Smooth muscle cell (in vitro differentiated cells): Measurements from ENCODE around the gene ZBTB21. TPM values are rescaled to one million over a fixed set of nuclear protein-coding genes. Genes with fewer than 3 reads are reported as not detected.
"Not testable (repeated sequence)": the region's sequence is repeated elsewhere in the genome, so short reads cannot be mapped to it uniquely, and the experiment has no call there.

Experiments used
- DNase-seq: peaks from one replicate; lab custom pipeline; 2025; ENCODE audit not compliant: unreplicated experiment; lab: John Stamatoyannopoulos, UW
- H2AFZ ChIP-seq: fragments of 200-600 bp; sonication (generic); 2 replicates; pipeline ENCODE4 v1.6.0; 2016; ENCODE audit warnings: antibody characterized with exemption, low read depth, mild to moderate bottlenecking
- H3F3A ChIP-seq: fragments of 200-600 bp; sonication (generic); 2 replicates; pipeline ENCODE4 v1.6.0; 2017; ENCODE audit warnings: antibody characterized with exemption, low read depth
- H3K27ac ChIP-seq: fragments of 200-600 bp; sonication (generic); 2 replicates; pipeline ENCODE4 v1.5.1; 2016; ENCODE audit warnings: low read depth, mild to moderate bottlenecking
- H3K27me3 ChIP-seq: fragments of 200-600 bp; sonication (generic); 2 replicates; pipeline ENCODE4 v1.6.1; 2016; ENCODE audit warnings: low read depth, mild to moderate bottlenecking
- H3K36me3 ChIP-seq: fragments of 200-600 bp; sonication (generic); 2 replicates; pipeline ENCODE4 v1.5.1; 2016; ENCODE audit warnings: low read depth
- H3K4me1 ChIP-seq: fragments of 200-600 bp; sonication (generic); 2 replicates; pipeline ENCODE4 v1.5.1; 2016; ENCODE audit warnings: low read depth
- H3K4me2 ChIP-seq: fragments of 200-600 bp; sonication (generic); 2 replicates; pipeline ENCODE4 v1.6.0; 2016; ENCODE audit warnings: mild to moderate bottlenecking
- H3K4me3 ChIP-seq: fragments of 200-600 bp; sonication (generic); 2 replicates; pipeline ENCODE4 v1.5.1; 2016; ENCODE audit warnings: mild to moderate bottlenecking
- H3K79me2 ChIP-seq: fragments of 200-600 bp; sonication (generic); 2 replicates; pipeline ENCODE4 v1.6.0; 2016; ENCODE audit warnings: low read depth, mild to moderate bottlenecking
- H3K9ac ChIP-seq: fragments of 200-600 bp; sonication (generic); 2 replicates; pipeline ENCODE4 v1.6.0; 2016; ENCODE audit warnings: low read depth
- H3K9me3 ChIP-seq: fragments of 200-600 bp; sonication (generic); replicated peaks from 2 replicates; pipeline ENCODE4 v1.5.1; 2016; ENCODE audit warnings: low read depth
- H4K20me1 ChIP-seq: fragments of 200-600 bp; sonication (generic); 2 replicates; pipeline ENCODE4 v1.6.0; 2016; ENCODE audit warnings: low read depth
- CTCF ChIP-seq: fragments of 200-600 bp; sonication (generic); IDR thresholded peaks from 2 replicates; pipeline ENCODE4 v1.5.1; 2017; ENCODE audit warnings: borderline replicate concordance, mild to moderate bottlenecking, antibody characterized with exemption; ENCODE audit not compliant: insufficient read depth, poor library complexity, severe bottlenecking
- WGBS: methylation state at CpG from one replicate; pipeline ENCODE4 v1.1.7; 2016; ENCODE audit warnings: low lambda C conversion rate; 5-methylcytosine and 5-hydroxymethylcytosine counted together
- polyA plus RNA-seq: library from polyadenylated mRNA; unstranded; fragments of >200 nt; fragmentation: Nextera tagmentation; extraction: Ambion mirVana; gene quantifications from 2 replicates; pipeline ENCODE4 v1.2.1, GENCODE V29; 2016
- total RNA-seq: library from RNA; depleted of rRNA; stranded (reverse); fragments of >200 nt; gene quantifications from 2 replicates; pipeline ENCODE4 v1.2.3, GENCODE V29; 2014

Gene ZBTB21
- total and polyA plus RNA-seq, 2 experiments from 2014 or later = 6.2 to 24.1 TPM

GRCh38 chr21:41952568-41953248 is 57.5 kb downstream of the ZBTB21 start:
- Histone ChIP-seq H3K36me3 (no peaks in the 10 kb centered on the region), H3K4me2 (peak overlapping the region; percentile 92), H4K20me1 (peaks cover 4% of the 10 kb centered on the region), H3F3A (peaks cover 19% of the 10 kb centered on the region), H3K27me3 (no peaks in the 10 kb centered on the region), H3K4me1 (peaks cover 21% of the 10 kb centered on the region), H3K4me3 (peak overlapping the region; percentile 58), H3K27ac (no peak overlapping the region), H3K9ac (no peak overlapping the region), H3K79me2 (no peaks in the 10 kb centered on the region), H2AFZ (peak overlapping the region; percentile 79), H3K9me3 (no peaks in the 10 kb centered on the region)
- WGBS = 55% methylated on average over 30 of the region's 30 CpGs
- DNase-seq = no peak
- no peak for TF ChIP-seq CTCF

GRCh38 chr21:41951876-41952567 is 58.1 kb downstream of the ZBTB21 start:
- no peaks in the 10 kb centered on the region for H3K79me2 ChIP-seq
- H3K4me3 ChIP-seq = no peak overlapping the region
- peaks cover 4% of the 10 kb centered on the region for H4K20me1 ChIP-seq
- H3K27ac ChIP-seq = no peak overlapping the region
- H2AFZ ChIP-seq = no peak overlapping the region
- H3K36me3 ChIP-seq = no peaks in the 10 kb centered on the region
- H3K9ac ChIP-seq = no peak overlapping the region
- peaks cover 21% of the 10 kb centered on the region for H3K4me1 ChIP-seq
- no peak overlapping the region for H3K4me2 ChIP-seq
- no peak for TF ChIP-seq CTCF
- H3K27me3 ChIP-seq = no peaks in the 10 kb centered on the region
- WGBS = 97% methylated on average over 5 of the region's 5 CpGs
- H3K9me3 ChIP-seq = no peaks in the 10 kb centered on the region
- DNase-seq = no peak
- H3F3A ChIP-seq = peaks cover 14% of the 10 kb centered on the region

- Histone ChIP-seq H3K27me3 (no peaks in the 10 kb centered on the region), H3K9ac (no peak overlapping the region), H3K4me1 (peaks cover 21% of the 10 kb centered on the region), H3K36me3 (no peaks in the 10 kb centered on the region), H3K9me3 (no peaks in the 10 kb centered on the region), H3F3A (peaks cover 6% of the 10 kb centered on the region), H3K79me2 (no peaks in the 10 kb centered on the region), H3K4me3 (no peak overlapping the region), H3K27ac (no peak overlapping the region), H4K20me1 (peaks cover 9% of the 10 kb centered on the region), H3K4me2 (peak overlapping the region; percentile 1), H2AFZ (no peak overlapping the region)
- no peak for DNase-seq
- no peak for TF ChIP-seq CTCF
- 10% methylated on average over 14 of the region's 14 CpGs for WGBS
Observed at GRCh38 chr21:41950941-41951351, 59.2 kb downstream of the ZBTB21 start.

GRCh38 chr21:41949631-41950030 is 60.5 kb downstream of the ZBTB21 start:
- H2AFZ ChIP-seq, H3F3A ChIP-seq, H3K36me3 ChIP-seq, H3K27me3 ChIP-seq, H3K9ac ChIP-seq, DNase-seq, H3K4me2 ChIP-seq, H3K4me3 ChIP-seq, H3K9me3 ChIP-seq, H3K27ac ChIP-seq, H3K79me2 ChIP-seq, H4K20me1 ChIP-seq: not testable (repeated sequence)
- 99% methylated on average over 3 of the region's 3 CpGs for WGBS
- H3K4me1 ChIP-seq = peaks cover 21% of the 10 kb centered on the region
